ENCODE data around the gene EMILIN3.
A peak's percentile ranks its signal among the peaks of the same experiment; 100 is the strongest.

The EMILIN3 gene

GRCh38 chr20:41405436-41405835 lies 38.8 kb upstream of the EMILIN3 start:
- H3K36me3 ChIP-seq (ENCODE audit: control insufficient read depth, insufficient read depth, low read length): peaks cover 74% of the 10 kb centered on the region
- no peak overlapping the region for H3K9ac ChIP-seq (ENCODE audit: low read depth, low read length)
- H3K4me1 ChIP-seq (ENCODE audit: control insufficient read depth, insufficient read depth, low read length): no peaks in the 10 kb centered on the region
- no peaks in the 10 kb centered on the region for H3K27me3 ChIP-seq (ENCODE audit: control insufficient read depth, insufficient read depth, low read length)
- H3K27ac ChIP-seq (ENCODE audit: low read depth, low read length): no peak overlapping the region
- H3K9me3 ChIP-seq (ENCODE audit: control insufficient read depth, insufficient read depth, low read length): no peaks in the 10 kb centered on the region
- H3K4me3 ChIP-seq (ENCODE audit: low read depth, low read length): no peak overlapping the region

- Histone ChIP-seq H3K4me3 (ENCODE audit: low read depth, low read length) (no peak overlapping the region), H3K9me3 (ENCODE audit: control insufficient read depth, insufficient read depth, low read length) (no peaks in the 10 kb centered on the region), H3K36me3 (ENCODE audit: control insufficient read depth, insufficient read depth, low read length) (peaks cover 56% of the 10 kb centered on the region), H3K4me1 (ENCODE audit: control insufficient read depth, insufficient read depth, low read length) (no peaks in the 10 kb centered on the region), H3K9ac (ENCODE audit: low read depth, low read length) (no peak overlapping the region), H3K27ac (ENCODE audit: low read depth, low read length) (no peak overlapping the region), H3K27me3 (ENCODE audit: control insufficient read depth, insufficient read depth, low read length) (no peaks in the 10 kb centered on the region)
Measured at GRCh38 chr20:41403604-41404003, 37.0 kb upstream of the EMILIN3 start.

GRCh38 chr20:41398408-41398807 lies 31.8 kb upstream of the EMILIN3 start:
- Histone ChIP-seq H3K4me3 (ENCODE audit: low read depth, low read length) (no peak overlapping the region), H3K9me3 (ENCODE audit: control insufficient read depth, insufficient read depth, low read length) (no peaks in the 10 kb centered on the region), H3K36me3 (ENCODE audit: control insufficient read depth, insufficient read depth, low read length) (peaks cover 5% of the 10 kb centered on the region), H3K27ac (ENCODE audit: low read depth, low read length) (no peak overlapping the region), H3K4me1 (ENCODE audit: control insufficient read depth, insufficient read depth, low read length) (peaks cover 12% of the 10 kb centered on the region; the same call in 1 of the 2 replicates), H3K27me3 (ENCODE audit: control insufficient read depth, insufficient read depth, low read length) (no peaks in the 10 kb centered on the region), H3K9ac (ENCODE audit: low read depth, low read length) (no peak overlapping the region)

- H3K36me3 ChIP-seq (ENCODE audit: control insufficient read depth, insufficient read depth, low read length): no peaks in the 10 kb centered on the region
- no peak overlapping the region for H3K4me3 ChIP-seq (ENCODE audit: low read depth, low read length)
- peaks cover 12% of the 10 kb centered on the region; the same call in 1 of the 2 replicates for H3K4me1 ChIP-seq (ENCODE audit: control insufficient read depth, insufficient read depth, low read length)
- no peak overlapping the region for H3K9ac ChIP-seq (ENCODE audit: low read depth, low read length)
- H3K27me3 ChIP-seq (ENCODE audit: control insufficient read depth, insufficient read depth, low read length): no peaks in the 10 kb centered on the region
- H3K27ac ChIP-seq (ENCODE audit: low read depth, low read length): no peak overlapping the region
- H3K9me3 ChIP-seq (ENCODE audit: control insufficient read depth, insufficient read depth, low read length): no peaks in the 10 kb centered on the region
Measured at GRCh38 chr20:41395667-41396664, 29.3 kb upstream of the EMILIN3 start.

GRCh38 chr20:41394931-41395666 lies 28.5 kb upstream of the EMILIN3 start:
- no peaks in the 10 kb centered on the region for H3K27me3 ChIP-seq (ENCODE audit: control insufficient read depth, insufficient read depth, low read length)
- no peaks in the 10 kb centered on the region for H3K36me3 ChIP-seq (ENCODE audit: control insufficient read depth, insufficient read depth, low read length)
- no peaks in the 10 kb centered on the region for H3K9me3 ChIP-seq (ENCODE audit: control insufficient read depth, insufficient read depth, low read length)
- no peak overlapping the region for H3K4me3 ChIP-seq (ENCODE audit: low read depth, low read length)
- H3K9ac ChIP-seq (ENCODE audit: low read depth, low read length): no peak overlapping the region
- H3K4me1 ChIP-seq (ENCODE audit: control insufficient read depth, insufficient read depth, low read length): peaks cover 12% of the 10 kb centered on the region; the same call in 1 of the 2 replicates
- no peak overlapping the region for H3K27ac ChIP-seq (ENCODE audit: low read depth, low read length)

GRCh38 chr20:41394081-41394480 lies 27.5 kb upstream of the EMILIN3 start:
- peaks cover 12% of the 10 kb centered on the region; the same call in 1 of the 2 replicates for H3K4me1 ChIP-seq (ENCODE audit: control insufficient read depth, insufficient read depth, low read length)
- no peaks in the 10 kb centered on the region for H3K27me3 ChIP-seq (ENCODE audit: control insufficient read depth, insufficient read depth, low read length)
- no peak overlapping the region for H3K9ac ChIP-seq (ENCODE audit: low read depth, low read length)
- no peak overlapping the region for H3K4me3 ChIP-seq (ENCODE audit: low read depth, low read length)
- no peaks in the 10 kb centered on the region for H3K9me3 ChIP-seq (ENCODE audit: control insufficient read depth, insufficient read depth, low read length)
- H3K36me3 ChIP-seq (ENCODE audit: control insufficient read depth, insufficient read depth, low read length): no peaks in the 10 kb centered on the region
- no peak overlapping the region for H3K27ac ChIP-seq (ENCODE audit: low read depth, low read length)

GRCh38 chr20:41393705-41394066 lies 27.1 kb upstream of the EMILIN3 start:
- Histone ChIP-seq H3K9ac (ENCODE audit: low read depth, low read length) (no peak overlapping the region), H3K27ac (ENCODE audit: low read depth, low read length) (no peak overlapping the region), H3K9me3 (ENCODE audit: control insufficient read depth, insufficient read depth, low read length) (no peaks in the 10 kb centered on the region), H3K4me1 (ENCODE audit: control insufficient read depth, insufficient read depth, low read length) (peaks cover 12% of the 10 kb centered on the region; the same call in 1 of the 2 replicates), H3K36me3 (ENCODE audit: control insufficient read depth, insufficient read depth, low read length) (no peaks in the 10 kb centered on the region), H3K27me3 (ENCODE audit: control insufficient read depth, insufficient read depth, low read length) (no peaks in the 10 kb centered on the region), H3K4me3 (ENCODE audit: low read depth, low read length) (no peak overlapping the region)

- Histone ChIP-seq H3K9ac (ENCODE audit: low read depth, low read length) (no peak overlapping the region), H3K27ac (ENCODE audit: low read depth, low read length) (no peak overlapping the region), H3K27me3 (ENCODE audit: control insufficient read depth, insufficient read depth, low read length) (no peaks in the 10 kb centered on the region), H3K4me1 (ENCODE audit: control insufficient read depth, insufficient read depth, low read length) (peaks cover 12% of the 10 kb centered on the region; the same call in 1 of the 2 replicates), H3K4me3 (ENCODE audit: low read depth, low read length) (no peak overlapping the region), H3K9me3 (ENCODE audit: control insufficient read depth, insufficient read depth, low read length) (no peaks in the 10 kb centered on the region), H3K36me3 (ENCODE audit: control insufficient read depth, insufficient read depth, low read length) (no peaks in the 10 kb centered on the region)
Measured at GRCh38 chr20:41392871-41393704, 26.5 kb upstream of the EMILIN3 start.

- Histone ChIP-seq H3K27me3 (ENCODE audit: control insufficient read depth, insufficient read depth, low read length) (no peaks in the 10 kb centered on the region), H3K36me3 (ENCODE audit: control insufficient read depth, insufficient read depth, low read length) (no peaks in the 10 kb centered on the region), H3K9ac (ENCODE audit: low read depth, low read length) (no peak overlapping the region), H3K27ac (ENCODE audit: low read depth, low read length) (peak overlapping the region; percentile 28), H3K4me1 (ENCODE audit: control insufficient read depth, insufficient read depth, low read length) (peaks cover 12% of the 10 kb centered on the region; the same call in 1 of the 2 replicates), H3K4me3 (ENCODE audit: low read depth, low read length) (no peak overlapping the region), H3K9me3 (ENCODE audit: control insufficient read depth, insufficient read depth, low read length) (no peaks in the 10 kb centered on the region)
Measured at GRCh38 chr20:41392295-41392694, 25.7 kb upstream of the EMILIN3 start.

- Histone ChIP-seq H3K27me3 (ENCODE audit: control insufficient read depth, insufficient read depth, low read length) (no peaks in the 10 kb centered on the region), H3K4me1 (ENCODE audit: control insufficient read depth, insufficient read depth, low read length) (peaks cover 12% of the 10 kb centered on the region; the same call in 1 of the 2 replicates), H3K36me3 (ENCODE audit: control insufficient read depth, insufficient read depth, low read length) (no peaks in the 10 kb centered on the region), H3K27ac (ENCODE audit: low read depth, low read length) (no peak overlapping the region), H3K4me3 (ENCODE audit: low read depth, low read length) (no peak overlapping the region), H3K9me3 (ENCODE audit: control insufficient read depth, insufficient read depth, low read length) (no peaks in the 10 kb centered on the region), H3K9ac (ENCODE audit: low read depth, low read length) (no peak overlapping the region)
Measured at GRCh38 chr20:41391587-41392001, 25.0 kb upstream of the EMILIN3 start.
